Measurements from ENCODE around the gene PRPSAP2. TPM values are rescaled to one million over a fixed set of nuclear protein-coding genes. Genes with fewer than 3 reads are reported as not detected.
"Not testable (repeated sequence)": the region's sequence is repeated elsewhere in the genome, so short reads cannot be mapped to it uniquely, and the experiment has no call there.

Gene PRPSAP2
- total and polyA plus RNA-seq, 2 of the 4 experiments (the other 2 are of a cell fraction) = 22.9 to 28.1 TPM

DNA sequence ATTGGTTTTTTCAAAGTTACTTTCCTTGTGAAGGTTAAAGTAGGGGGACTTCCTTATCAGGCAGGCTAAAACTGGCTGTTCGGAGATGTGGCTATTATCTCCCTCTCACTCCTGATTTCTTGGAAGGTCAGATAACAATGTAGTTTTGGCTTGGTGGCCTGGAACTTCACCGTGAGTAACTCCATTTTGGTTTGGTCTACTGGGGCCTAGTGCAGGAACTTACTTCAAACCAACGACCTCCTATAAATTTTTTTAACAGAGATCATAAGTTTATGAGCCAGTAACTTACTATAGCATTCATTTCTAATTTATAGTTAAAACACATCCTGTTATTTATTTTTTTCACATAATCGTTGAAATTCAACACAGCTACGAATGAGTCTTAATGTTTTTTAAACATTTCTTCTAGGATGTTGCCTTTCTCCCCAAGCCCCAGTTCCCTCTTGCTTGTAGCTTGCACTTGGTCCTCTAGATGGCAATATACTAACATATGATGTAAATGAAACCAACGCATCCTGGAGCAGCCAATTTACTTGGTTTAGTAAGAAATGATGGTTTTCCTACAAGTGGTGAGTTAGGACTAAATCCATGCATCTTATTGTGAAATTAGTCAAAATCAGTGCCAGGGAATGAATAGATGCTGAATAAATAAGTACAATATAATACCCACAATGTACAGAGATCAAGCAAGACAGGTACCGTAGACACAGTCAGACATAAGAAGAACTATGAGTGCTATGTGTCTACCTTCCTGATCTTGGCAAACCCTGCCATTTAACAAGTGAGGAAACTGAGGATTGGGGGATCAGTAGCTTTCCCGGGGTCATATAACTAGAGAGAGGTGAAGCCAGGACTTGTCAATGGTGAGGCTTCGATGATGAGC, 41.2 kb upstream of the PRPSAP2 start:
- BruUV-seq (replicated peaks); H3K18ac ChIP-seq (ENCODE audit: low read depth, low read length); H3K4me1 ChIP-seq (ENCODE audit: control insufficient read depth, insufficient read depth, low read length); H2AK5ac ChIP-seq (ENCODE audit: low read depth, low read length); H3K27ac ChIP-seq (ENCODE audit: insufficient read depth, low read length); H2AFZ ChIP-seq (replicated peaks; ENCODE audit: low read length, poor library complexity); H4K20me1 ChIP-seq (ENCODE audit: insufficient read depth, low read length); POLR2A ChIA-PET (ENCODE audit: unreplicated experiment); H3K79me1 ChIP-seq (ENCODE audit: low read depth in 1 of 2, low read length in 2 of 2); H2BK120ac ChIP-seq (ENCODE audit: low read depth, low read length); H3K4me2 ChIP-seq (ENCODE audit: low read depth, low read length); H3K27me3 ChIP-seq (ENCODE audit: control insufficient read depth, insufficient read depth, low read length); H4K91ac ChIP-seq (ENCODE audit: insufficient read depth, low read depth, low read length); H3K56ac ChIP-seq (ENCODE audit: extremely low read depth, insufficient read depth, low read length); H3K14ac ChIP-seq (replicated peaks; ENCODE audit: low read depth, low read length); dilution Hi-C loops (cut with HindIII; ENCODE audit: low sequenced_read_pairs, unreplicated experiment); H3K23ac ChIP-seq (ENCODE audit: low read depth, low read length); H4K5ac ChIP-seq (ENCODE audit: low read depth, low read length); H3K4ac ChIP-seq (ENCODE audit: low read depth, low read length); H3K9ac ChIP-seq (ENCODE audit: low read depth, low read length); H2BK20ac ChIP-seq (ENCODE audit: low read depth, low read length); H2BK5ac ChIP-seq (ENCODE audit: low read depth, low read length, poor library complexity, severe bottlenecking); H3K9me3 ChIP-seq (ENCODE audit: control insufficient read depth, insufficient read depth, low read length); H2AK9ac ChIP-seq (replicated peaks; ENCODE audit: low read depth, low read length, poor library complexity); in situ Hi-C loops (cut with MboI; ENCODE audit: low sequenced_read_pairs); H4K8ac ChIP-seq (ENCODE audit: low read depth in 2 of 2, low read length in 2 of 2); H3K9me1 ChIP-seq (ENCODE audit: insufficient read depth, low read length); CTCF ChIA-PET; H2BK15ac ChIP-seq (ENCODE audit: low read depth, low read length); intact Hi-C loops (cut with micrococcal nuclease); H3K36me3 ChIP-seq (ENCODE audit: control insufficient read depth, insufficient read depth, low read length); H3K4me3 ChIP-seq (ENCODE audit: insufficient read depth, low read depth, low read length): not testable (repeated sequence)
- peak; percentile 91 for ATAC-seq (ENCODE audit: low read depth)
- no CpG with 5 or more reads among the region's 9 CpGs for WGBS, 2 experiments (ENCODE audit: extremely low coverage in 2 of 2, insufficient read length in 1 of 2)
- peak; percentile 84 for DNase-seq
- peak; percentile 61 for TF ChIP-seq RAD21 (IDR thresholded peaks at IDR 0.05; ENCODE audit: low read length)
- peak; percentile 39; the same call in 1 of the 2 replicates for TF ChIP-seq SMC3 (IDR thresholded peaks at IDR 0.05; ENCODE audit: low read depth, low read length)
- TF ChIP-seq, protein P1, sequence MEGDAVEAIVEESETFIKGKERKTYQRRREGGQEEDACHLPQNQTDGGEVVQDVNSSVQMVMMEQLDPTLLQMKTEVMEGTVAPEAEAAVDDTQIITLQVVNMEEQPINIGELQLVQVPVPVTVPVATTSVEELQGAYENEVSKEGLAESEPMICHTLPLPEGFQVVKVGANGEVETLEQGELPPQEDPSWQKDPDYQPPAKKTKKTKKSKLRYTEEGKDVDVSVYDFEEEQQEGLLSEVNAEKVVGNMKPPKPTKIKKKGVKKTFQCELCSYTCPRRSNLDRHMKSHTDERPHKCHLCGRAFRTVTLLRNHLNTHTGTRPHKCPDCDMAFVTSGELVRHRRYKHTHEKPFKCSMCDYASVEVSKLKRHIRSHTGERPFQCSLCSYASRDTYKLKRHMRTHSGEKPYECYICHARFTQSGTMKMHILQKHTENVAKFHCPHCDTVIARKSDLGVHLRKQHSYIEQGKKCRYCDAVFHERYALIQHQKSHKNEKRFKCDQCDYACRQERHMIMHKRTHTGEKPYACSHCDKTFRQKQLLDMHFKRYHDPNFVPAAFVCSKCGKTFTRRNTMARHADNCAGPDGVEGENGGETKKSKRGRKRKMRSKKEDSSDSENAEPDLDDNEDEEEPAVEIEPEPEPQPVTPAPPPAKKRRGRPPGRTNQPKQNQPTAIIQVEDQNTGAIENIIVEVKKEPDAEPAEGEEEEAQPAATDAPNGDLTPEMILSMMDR (conservative IDR thresholded peaks at IDR 0.05; ENCODE audit: low read depth, low read length) = peak; percentile 57

DNA sequence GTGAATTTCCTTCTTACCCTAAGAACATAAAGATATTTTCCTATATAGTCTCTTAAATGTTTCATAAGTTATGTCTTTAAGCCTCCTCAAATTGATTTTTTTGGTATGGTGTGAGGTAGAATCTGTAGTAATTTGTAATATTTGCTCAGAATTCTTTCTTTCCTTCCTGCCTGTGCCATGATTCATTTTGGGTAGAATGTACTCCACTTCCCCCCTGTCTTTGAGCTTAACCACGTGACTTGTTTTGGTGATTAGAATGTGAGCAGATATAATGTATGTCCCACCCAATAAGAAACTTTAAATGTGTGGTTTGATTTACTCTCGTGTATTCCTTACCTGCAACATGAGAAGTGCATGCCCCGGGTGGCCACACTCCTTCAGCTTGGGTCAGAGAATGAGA, 36.5 kb upstream of the PRPSAP2 start:
- H4K8ac ChIP-seq (ENCODE audit: low read depth in 2 of 2, low read length in 2 of 2); H3K9me3 ChIP-seq (ENCODE audit: control insufficient read depth, insufficient read depth, low read length); H3K4me1 ChIP-seq (ENCODE audit: control insufficient read depth, insufficient read depth, low read length); intact Hi-C loops (cut with micrococcal nuclease); H3K14ac ChIP-seq (replicated peaks; ENCODE audit: low read depth, low read length); H3K9ac ChIP-seq (ENCODE audit: low read depth, low read length); H2BK20ac ChIP-seq (ENCODE audit: low read depth, low read length); H2AK9ac ChIP-seq (replicated peaks; ENCODE audit: low read depth, low read length, poor library complexity); H3K4me3 ChIP-seq (ENCODE audit: insufficient read depth, low read depth, low read length); H3K4ac ChIP-seq (ENCODE audit: low read depth, low read length); H4K91ac ChIP-seq (ENCODE audit: insufficient read depth, low read depth, low read length); H2BK15ac ChIP-seq (ENCODE audit: low read depth, low read length); ATAC-seq (ENCODE audit: low read depth); H3K79me1 ChIP-seq (ENCODE audit: low read depth in 1 of 2, low read length in 2 of 2); H4K5ac ChIP-seq (ENCODE audit: low read depth, low read length); H3K23ac ChIP-seq (ENCODE audit: low read depth, low read length); H3K18ac ChIP-seq (ENCODE audit: low read depth, low read length); H2AFZ ChIP-seq (replicated peaks; ENCODE audit: low read length, poor library complexity); H3K27me3 ChIP-seq (ENCODE audit: control insufficient read depth, insufficient read depth, low read length); H2BK120ac ChIP-seq (ENCODE audit: low read depth, low read length); POLR2A ChIA-PET (ENCODE audit: unreplicated experiment); H2BK5ac ChIP-seq (ENCODE audit: low read depth, low read length, poor library complexity, severe bottlenecking); H3K4me2 ChIP-seq (ENCODE audit: low read depth, low read length); H3K56ac ChIP-seq (ENCODE audit: extremely low read depth, insufficient read depth, low read length); H3K9me1 ChIP-seq (ENCODE audit: insufficient read depth, low read length); dilution Hi-C loops (cut with HindIII; ENCODE audit: low sequenced_read_pairs, unreplicated experiment); H4K20me1 ChIP-seq (ENCODE audit: insufficient read depth, low read length); H3K27ac ChIP-seq (ENCODE audit: insufficient read depth, low read length); H2AK5ac ChIP-seq (ENCODE audit: low read depth, low read length); H3K36me3 ChIP-seq (ENCODE audit: control insufficient read depth, insufficient read depth, low read length); in situ Hi-C loops (cut with MboI; ENCODE audit: low sequenced_read_pairs); BruUV-seq (replicated peaks): not testable (repeated sequence)
- peak; percentile 4 for DNase-seq
- no CpG with 5 or more reads among the region's 3 CpGs for WGBS, 2 experiments (ENCODE audit: extremely low coverage in 2 of 2, insufficient read length in 1 of 2)
- CTCF ChIA-PET = interaction anchor here (0.6 kb wide), 1 partner anchor 453 kb away, joined by 5 read pairs; no protein-coding TSS in a partner anchor
